OCI-LY3 (cell line): ENCODE measurements around the gene TSC22D1.

Experiments
- H2AFZ ChIP-seq: fragments of 200-600, 300-600 bp; shearing (Covaris generic); 2 replicates; pipeline ENCODE4 v1.6.0; 2014; ENCODE audit warnings: antibody characterized with exemption, low read depth, low read length
- H3K27ac ChIP-seq: fragments of 200-600, 300-600 bp; sonication (generic); 2 replicates; pipeline ENCODE4 v1.5.1; 2014; ENCODE audit warnings: mild to moderate bottlenecking, low read length, moderate library complexity, mixed read lengths
- H3K27me3 ChIP-seq: fragments of 200-600, 300-600 bp; sonication (generic); 2 replicates; pipeline ENCODE4 v1.6.1; 2014; ENCODE audit warnings: low read depth, low read length, mixed read lengths
- H3K36me3 ChIP-seq: fragments of 200-600, 300-600 bp; sonication (generic); replicated peaks from 2 replicates; pipeline ENCODE3; 2014; ENCODE audit warnings: low read depth, low read length, mixed read lengths
- H3K4me1 ChIP-seq: fragments of 300-600, 200-600 bp; sonication (generic); 2 replicates; pipeline ENCODE4 v1.6.1; 2014; ENCODE audit warnings: low read length, mixed read lengths
- H3K4me2 ChIP-seq: fragments of 200-600, 300-600 bp; sonication (generic); 2 replicates; pipeline ENCODE4 v1.6.1; 2014; ENCODE audit warnings: low read length, mixed read lengths
- H3K4me3 ChIP-seq: fragments of 300-600, 200-600 bp; sonication (generic); 2 replicates; pipeline ENCODE4 v1.5.1; 2014; ENCODE audit warnings: antibody characterized with exemption, mild to moderate bottlenecking, low read length, moderate library complexity
- H3K79me2 ChIP-seq: fragments of 300-600, 200-600 bp; shearing (Covaris generic); 2 replicates; pipeline ENCODE4 v1.6.1; 2014; ENCODE audit warnings: mild to moderate bottlenecking, low read length, mixed read lengths
- H3K9ac ChIP-seq: fragments of 300-600, 200-600 bp; shearing (Covaris generic); 2 replicates; pipeline ENCODE4 v1.6.0; 2014; ENCODE audit warnings: mild to moderate bottlenecking, low read length, moderate library complexity
- H3K9me3 ChIP-seq: fragments of 200-600, 300-600 bp; shearing (Covaris generic); 2 replicates; pipeline ENCODE4 v1.6.1; 2014; ENCODE audit warnings: low read length, mixed read lengths; ENCODE audit not compliant: insufficient read depth
- H4K20me1 ChIP-seq: fragments of 200-600, 300-600 bp; sonication (generic); 2 replicates; pipeline ENCODE4 v1.6.1; 2016; ENCODE audit warnings: low read length, mixed read lengths; ENCODE audit not compliant: insufficient read depth
- CTCF ChIP-seq: fragments of 200-600, 300-600 bp; sonication (generic); IDR thresholded peaks from 2 replicates; pipeline ENCODE4 v1.5.1; 2014; ENCODE audit warnings: antibody characterized with exemption, low read length, low read depth
- EZH2phosphoT487 ChIP-seq: fragments of 200-600 bp; shearing (Covaris generic); IDR thresholded peaks from 2 replicates; pipeline ENCODE4 v1.6.1; 2018; ENCODE audit warnings: antibody characterized with exemption, mixed run types, low read depth

TSC22D1 gene

GRCh38 chr13:44541601-44542000 lies 34.5 kb downstream of the TSC22D1 start:
- no peak for TF ChIP-seq EZH2phosphoT487
- H3K4me1 ChIP-seq = no peaks in the 10 kb centered on the region
- no peaks in the 10 kb centered on the region for H3K79me2 ChIP-seq
- no peak overlapping the region for H3K27ac ChIP-seq
- H2AFZ ChIP-seq = no peak overlapping the region
- no peak overlapping the region for H3K9ac ChIP-seq
- H3K4me2 ChIP-seq = no peak overlapping the region
- no peaks in the 10 kb centered on the region for H3K36me3 ChIP-seq
- H3K4me3 ChIP-seq = no peak overlapping the region
- H4K20me1 ChIP-seq = no peaks in the 10 kb centered on the region
- no peaks in the 10 kb centered on the region for H3K27me3 ChIP-seq
- H3K9me3 ChIP-seq = no peaks in the 10 kb centered on the region

DNA sequence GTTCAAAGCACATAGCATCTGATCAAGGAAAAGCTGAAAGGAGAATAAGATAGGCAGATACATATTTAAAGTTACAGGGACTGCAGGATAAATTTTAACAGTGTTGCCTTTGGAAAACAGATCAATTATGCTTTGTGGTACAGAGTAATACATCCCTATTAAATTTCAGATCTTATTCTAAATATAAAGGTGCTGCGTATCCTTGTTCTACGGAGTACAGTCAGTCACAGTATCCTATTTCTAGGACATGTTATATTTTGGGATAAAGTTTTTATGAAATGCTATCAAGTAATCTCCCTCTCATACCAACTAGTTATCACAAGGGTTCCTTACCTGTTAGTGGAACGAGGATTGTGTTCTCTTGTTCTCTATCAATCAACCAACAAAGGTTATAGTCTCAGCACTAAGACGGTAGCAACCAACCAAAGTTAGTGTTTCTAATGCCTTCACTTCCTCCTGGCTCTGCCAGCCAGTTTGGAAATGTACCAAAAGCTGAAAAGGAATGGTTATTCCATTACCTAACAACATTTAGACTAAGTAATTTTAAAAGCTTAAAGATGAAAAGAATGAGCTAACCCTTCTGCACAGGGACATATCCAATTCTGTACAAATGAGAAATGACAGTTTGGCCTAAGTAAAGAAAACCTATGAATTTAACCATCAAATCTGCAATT lies 35.2 kb downstream of the TSC22D1 start:
- Histone ChIP-seq H4K20me1 (no peaks in the 10 kb centered on the region), H3K27me3 (no peaks in the 10 kb centered on the region), H3K4me2 (no peak overlapping the region), H2AFZ (no peak overlapping the region), H3K36me3 (no peaks in the 10 kb centered on the region), H3K27ac (no peak overlapping the region), H3K79me2 (no peaks in the 10 kb centered on the region), H3K9ac (no peak overlapping the region), H3K9me3 (no peaks in the 10 kb centered on the region), H3K4me1 (no peaks in the 10 kb centered on the region), H3K4me3 (no peak overlapping the region)
- TF ChIP-seq CTCF = no peak
- no peak for TF ChIP-seq EZH2phosphoT487

DNA sequence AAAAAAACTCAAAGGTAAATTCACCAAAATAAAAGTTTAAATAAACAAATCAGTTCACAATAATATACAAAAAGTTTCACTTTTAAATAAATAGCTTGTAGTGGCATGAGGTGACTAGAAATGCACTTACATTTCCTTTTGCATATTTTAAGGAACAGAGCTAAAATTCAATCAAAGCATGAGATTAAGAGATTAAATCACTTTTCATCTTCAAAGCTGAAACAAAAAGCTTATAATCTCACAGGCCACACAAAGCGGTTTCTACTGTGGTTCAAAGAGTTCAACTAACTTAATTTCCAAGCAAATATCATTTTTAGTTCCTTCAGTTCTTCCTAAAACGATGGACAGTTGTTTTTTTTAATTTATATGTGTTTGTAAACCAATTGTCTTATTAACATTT lies 38.9 kb downstream of the TSC22D1 start:
- TF ChIP-seq EZH2phosphoT487 (no peak), CTCF (no peak)
- no peak overlapping the region for H3K4me2 ChIP-seq
- no peaks in the 10 kb centered on the region for H3K4me1 ChIP-seq
- no peaks in the 10 kb centered on the region for H3K79me2 ChIP-seq
- no peak overlapping the region for H3K9ac ChIP-seq
- no peak overlapping the region for H3K4me3 ChIP-seq
- H3K27me3 ChIP-seq = no peaks in the 10 kb centered on the region
- no peak overlapping the region for H3K27ac ChIP-seq
- no peak overlapping the region for H2AFZ ChIP-seq
- H3K36me3 ChIP-seq = no peaks in the 10 kb centered on the region
- H3K9me3 ChIP-seq = no peaks in the 10 kb centered on the region
- H4K20me1 ChIP-seq = no peaks in the 10 kb centered on the region

DNA sequence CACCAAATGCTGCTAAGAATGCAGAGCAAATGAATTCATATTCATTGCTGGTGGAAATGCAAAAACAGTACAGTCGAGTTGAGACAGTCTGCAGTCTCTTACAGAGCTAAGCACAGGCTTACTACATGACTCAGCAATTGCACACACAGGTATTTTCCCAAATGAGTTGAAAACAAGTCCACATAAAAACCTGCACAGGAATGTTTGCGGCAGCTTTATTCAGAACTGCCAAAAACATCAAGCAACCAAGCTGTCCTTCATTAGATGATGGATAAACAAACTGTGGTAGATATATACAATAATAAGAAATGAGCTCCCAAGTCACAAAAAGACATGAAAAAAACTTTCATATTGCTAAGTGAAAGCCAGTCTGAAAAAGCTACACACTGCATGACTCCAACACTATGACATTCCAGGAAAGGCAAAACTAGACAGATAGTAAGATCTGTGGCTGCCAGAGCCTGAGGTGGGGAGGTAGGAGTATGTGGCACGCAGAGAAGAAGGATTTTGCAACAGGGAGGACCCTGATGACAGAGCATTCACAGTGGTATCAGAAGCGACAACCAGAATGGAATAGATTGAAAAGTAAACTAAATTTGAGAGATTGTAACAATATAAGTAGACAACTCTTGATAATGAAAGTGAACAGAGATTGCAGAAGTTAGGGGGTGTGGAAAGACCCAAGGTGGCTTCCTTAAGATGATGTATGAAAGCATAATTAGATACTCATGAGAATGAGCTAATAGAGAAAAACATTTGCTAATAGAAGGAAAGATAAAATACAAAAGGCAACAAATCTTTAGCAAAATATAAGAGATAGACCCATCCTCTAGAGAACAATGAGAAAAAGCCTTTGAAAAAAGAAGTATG lies 52.7 kb downstream of the TSC22D1 start:
- Histone ChIP-seq H3K4me3 (no peak overlapping the region), H3K36me3 (no peaks in the 10 kb centered on the region), H4K20me1 (no peaks in the 10 kb centered on the region), H3K79me2 (no peaks in the 10 kb centered on the region), H3K9ac (no peak overlapping the region), H3K4me2 (peak overlapping the region; percentile 35), H3K27me3 (no peaks in the 10 kb centered on the region), H3K9me3 (no peaks in the 10 kb centered on the region), H2AFZ (no peak overlapping the region), H3K27ac (no peak overlapping the region), H3K4me1 (peaks cover 19% of the 10 kb centered on the region)
- TF ChIP-seq EZH2phosphoT487 (no peak), CTCF (no peak)
